ENCODE measurements around the gene BCL11A. TPM values are rescaled to one million over a fixed set of nuclear protein-coding genes. Genes with fewer than 3 reads are reported as not detected.

Gene BCL11A
- total RNA-seq, 2 donors from 2014 or later = 14.3 to 16.2 TPM

DNA sequence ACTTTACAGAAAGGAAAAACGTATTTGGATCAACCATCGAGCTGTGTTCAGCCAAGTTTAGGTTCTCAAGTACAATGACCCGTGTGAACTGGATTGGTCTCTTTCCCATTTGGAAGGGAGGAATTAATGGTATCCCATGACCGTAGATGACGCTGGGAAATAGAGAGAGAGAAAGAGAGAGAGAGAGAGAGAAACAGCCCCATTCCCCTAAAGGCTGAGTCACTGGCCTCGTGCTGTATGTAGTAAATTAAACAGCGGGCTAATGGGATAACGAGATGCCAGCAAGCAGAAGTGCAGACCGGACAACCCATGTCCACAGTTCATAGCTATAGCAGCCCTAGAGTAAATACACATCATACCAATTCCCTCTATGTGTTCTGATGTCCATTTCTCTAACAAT, 99.6 kb downstream of the BCL11A start:
- no peak for DNase-seq
- no peaks in the 10 kb centered on the region for H3K4me1 ChIP-seq
- intact Hi-C loops (cut with DNase I) = no loop called here
- 89 to 96% methylated on average over 9 of the region's 9 CpGs for WGBS, 2 donors
- H3K36me3 ChIP-seq (replicated peaks in 1 of 2; ENCODE audit: insufficient read depth in 1 of 2, low read depth in 2 of 2) = no peaks in the 10 kb centered on the region
- no peak overlapping the region for H3K27ac ChIP-seq
- no peak for ATAC-seq
- TF ChIP-seq CTCF (IDR thresholded peaks at IDR 0.05) = no peak
- no peak for TF ChIP-seq POLR2A (IDR thresholded peaks at IDR 0.05)
- H3K27me3 ChIP-seq = no peaks in the 10 kb centered on the region
- no peaks in the 10 kb centered on the region for H3K9me3 ChIP-seq
- H3K4me3 ChIP-seq = no peak overlapping the region

DNA sequence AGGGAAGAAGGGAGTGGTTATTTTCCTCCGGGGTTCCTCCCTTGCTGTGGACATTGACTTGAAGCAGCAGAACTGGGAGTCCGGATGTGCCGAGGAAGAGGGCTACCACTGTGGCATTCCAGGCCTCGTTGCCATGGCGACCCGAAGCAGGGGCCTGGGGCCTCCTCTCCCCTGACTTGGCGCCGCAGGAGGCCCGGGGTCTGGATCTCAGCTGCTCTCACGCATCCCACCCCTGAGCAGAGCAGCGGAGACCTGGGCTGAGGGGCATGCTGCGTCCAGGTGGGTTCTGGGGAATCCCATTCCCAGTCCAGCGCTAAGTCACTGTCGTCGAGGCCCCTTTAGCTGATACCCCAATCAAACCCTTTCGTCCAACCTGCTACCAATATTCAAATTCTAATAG, 100.2 kb downstream of the BCL11A start:
- Histone ChIP-seq H3K27me3 (no peaks in the 10 kb centered on the region), H3K36me3 (replicated peaks in 1 of 2; ENCODE audit: insufficient read depth in 1 of 2, low read depth in 2 of 2) (no peaks in the 10 kb centered on the region), H3K4me1 (no peaks in the 10 kb centered on the region), H3K4me3 (no peak overlapping the region), H3K9me3 (no peaks in the 10 kb centered on the region), H3K27ac (no peak overlapping the region)
- intact Hi-C loops (cut with DNase I) = no loop called here
- DNase-seq = no peak
- no peak for ATAC-seq
- 74 to 84% methylated on average over 15 to 16 of the region's 16 CpGs for WGBS, 2 donors
- no peak for TF ChIP-seq POLR2A (IDR thresholded peaks at IDR 0.05)
- TF ChIP-seq CTCF (IDR thresholded peaks at IDR 0.05) = no peak

GRCh38 chr2:60450488-60450887, 103.0 kb downstream of the BCL11A start:
- no peaks in the 10 kb centered on the region for H3K4me1 ChIP-seq
- no peaks in the 10 kb centered on the region for H3K27me3 ChIP-seq
- H3K27ac ChIP-seq = no peak overlapping the region
- no peak overlapping the region for H3K4me3 ChIP-seq
- H3K36me3 ChIP-seq (replicated peaks in 1 of 2; ENCODE audit: insufficient read depth in 1 of 2, low read depth in 2 of 2) = no peaks in the 10 kb centered on the region
- no peak for TF ChIP-seq POLR2A (IDR thresholded peaks at IDR 0.05)
- no peak for TF ChIP-seq CTCF (IDR thresholded peaks at IDR 0.05)
- DNase-seq (no peak), ATAC-seq (no peak)
- intact Hi-C loops (cut with DNase I) = no loop called here
- 50 to 71% methylated on average over 1 of the region's 1 CpG for WGBS, 2 donors
- H3K9me3 ChIP-seq = no peaks in the 10 kb centered on the region

DNA sequence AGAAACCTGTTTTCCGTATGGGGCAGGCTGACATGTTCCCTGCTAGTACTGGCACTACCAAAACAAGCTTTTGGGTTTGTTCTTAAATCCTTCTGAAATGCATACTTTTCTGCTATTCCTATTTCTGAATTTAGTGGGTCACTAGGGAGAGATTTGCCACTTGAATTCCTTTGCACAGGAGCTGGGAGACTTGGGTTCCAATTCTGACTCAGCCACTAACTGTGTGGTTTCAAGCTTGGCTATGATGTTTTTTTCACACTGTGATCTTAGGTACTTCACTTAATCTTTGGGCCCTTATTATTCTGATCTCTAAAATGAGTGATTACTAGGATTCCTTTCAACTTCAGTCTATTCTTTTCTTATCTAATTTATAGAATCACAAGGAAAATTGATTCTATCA, 105.5 kb downstream of the BCL11A start:
- WGBS, 2 donors = 100% methylated on average over 1 of the region's 1 CpG
- Histone ChIP-seq H3K27me3 (no peaks in the 10 kb centered on the region), H3K36me3 (replicated peaks in 1 of 2; ENCODE audit: insufficient read depth in 1 of 2, low read depth in 2 of 2) (no peaks in the 10 kb centered on the region), H3K27ac (no peak overlapping the region), H3K4me3 (no peak overlapping the region), H3K9me3 (no peaks in the 10 kb centered on the region), H3K4me1 (no peaks in the 10 kb centered on the region)
- DNase-seq (no peak), ATAC-seq (no peak)
- TF ChIP-seq CTCF (IDR thresholded peaks at IDR 0.05) = no peak
- intact Hi-C loops (cut with DNase I) = no loop called here

DNA sequence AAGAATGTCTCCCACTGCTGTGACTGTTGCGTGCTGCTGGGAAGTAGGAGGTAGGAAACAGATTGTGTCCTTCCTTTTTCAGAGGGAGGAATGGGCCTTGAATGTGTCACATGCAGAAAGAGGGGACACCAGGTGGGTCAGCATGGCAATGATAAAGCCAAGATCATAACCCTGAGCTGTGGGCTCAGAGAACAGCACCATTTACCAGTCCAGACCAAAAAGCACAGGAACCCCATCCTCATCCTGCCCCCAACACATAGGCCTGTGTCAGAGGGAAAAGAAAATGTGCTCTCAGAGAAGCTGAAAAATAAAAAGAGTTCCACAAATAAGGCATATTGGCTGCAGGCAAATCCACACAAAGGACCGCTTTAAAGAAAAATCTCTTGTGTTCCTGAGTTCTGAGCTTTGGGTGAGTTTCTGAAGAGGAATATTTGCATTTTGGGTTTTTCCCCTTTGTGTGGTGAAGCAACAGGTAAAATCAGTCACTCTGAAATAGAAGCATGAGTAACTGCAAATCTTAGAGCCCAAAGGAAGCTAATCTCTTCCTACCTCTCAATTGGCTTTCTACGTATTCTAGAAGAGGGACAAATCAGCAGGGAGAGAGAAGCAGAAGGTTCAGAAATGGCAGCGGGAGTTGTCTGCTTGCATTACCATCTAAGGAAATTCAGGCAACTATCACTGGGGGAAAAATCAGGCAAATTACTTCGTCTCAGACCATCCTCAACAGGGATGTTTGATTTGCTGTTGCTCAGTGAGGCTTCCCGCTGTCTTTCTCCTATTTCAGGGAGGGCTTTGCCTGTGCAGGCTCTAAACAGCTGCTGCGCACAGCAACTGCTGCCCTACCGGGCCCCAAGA, 106.8 kb downstream of the BCL11A start:
- Histone ChIP-seq H3K9me3 (no peaks in the 10 kb centered on the region), H3K4me3 (no peak overlapping the region), H3K36me3 (replicated peaks in 1 of 2; ENCODE audit: insufficient read depth in 1 of 2, low read depth in 2 of 2) (no peaks in the 10 kb centered on the region), H3K27me3 (no peaks in the 10 kb centered on the region), H3K4me1 (no peaks in the 10 kb centered on the region), H3K27ac (no peak overlapping the region)
- intact Hi-C loops (cut with DNase I) = no loop called here
- TF ChIP-seq POLR2A (IDR thresholded peaks at IDR 0.05) (no peak), CTCF (IDR thresholded peaks at IDR 0.05) (no peak)
- DNase-seq = no peak
- no peak for ATAC-seq
- 86 to 93% methylated on average over 8 of the region's 8 CpGs for WGBS, 2 donors
